ENCODE data around the gene PLS3.
A peak's percentile ranks its signal among the peaks of the same experiment; 100 is the strongest.

PLS3 gene

DNA sequence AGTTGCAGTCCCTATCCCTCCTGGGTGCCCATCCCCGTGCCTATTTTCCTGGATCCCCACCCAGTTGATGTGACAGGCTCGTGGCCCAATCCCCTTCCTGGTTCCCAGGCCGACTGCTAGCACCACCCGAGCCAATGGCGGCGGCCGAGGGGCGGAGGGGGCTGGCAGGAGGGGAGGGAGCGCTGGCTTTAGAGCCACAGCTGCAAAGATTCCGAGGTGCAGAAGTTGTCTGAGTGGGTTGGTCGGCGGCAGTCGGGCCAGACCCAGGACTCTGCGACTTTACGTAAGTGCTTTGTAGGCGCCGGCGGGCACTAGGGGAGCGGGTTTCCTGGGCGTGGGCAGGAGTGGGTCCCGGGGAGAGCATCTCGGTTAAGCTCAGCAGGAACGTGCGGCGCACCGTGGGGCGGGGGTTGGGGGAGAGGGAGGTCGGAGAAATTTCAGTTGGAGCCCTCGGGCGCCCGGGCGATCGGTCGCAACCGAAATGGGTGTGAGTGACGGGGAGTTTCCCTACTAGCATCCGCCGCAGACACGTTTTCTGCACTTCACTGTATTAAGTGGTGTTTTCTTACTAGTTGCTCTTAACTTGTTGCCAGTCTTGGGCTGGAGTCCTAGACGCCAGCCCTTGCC is at the start of gene PLS3:
PLS3 (plus strand) TSS at position 197 of the 627 bp plus-strand sequence. CDS start 49,077 bp downstream, outside the sequence.
- no peaks in the 10 kb centered on the region for H3K79me2 ChIP-seq
- H3K9me3 ChIP-seq (ENCODE audit: control insufficient read depth, low read length) = no peaks in the 10 kb centered on the region
- TF ChIP-seq CTCF (IDR thresholded peaks at IDR 0.05) = no peak
- no peak within 1 kb of the TSS for H3K27ac ChIP-seq
- no peaks in the 10 kb centered on the region for H3K27me3 ChIP-seq (ENCODE audit: control insufficient read depth, insufficient read depth, low read length)
- peak within 1 kb of the TSS; percentile 82 for H3K4me2 ChIP-seq (ENCODE audit: low read length)
- H3K9ac ChIP-seq = no peak within 1 kb of the TSS
- peak within 1 kb of the TSS; percentile 53 for H2AFZ ChIP-seq
- H3K4me3 ChIP-seq (ENCODE audit: low read depth, low read length) = peak within 1 kb of the TSS; percentile 60
- no peaks in the 10 kb centered on the region for H3K4me1 ChIP-seq
- H3K36me3 ChIP-seq (ENCODE audit: control insufficient read depth, insufficient read depth, low read length) = no peaks in the 10 kb centered on the region

DNA sequence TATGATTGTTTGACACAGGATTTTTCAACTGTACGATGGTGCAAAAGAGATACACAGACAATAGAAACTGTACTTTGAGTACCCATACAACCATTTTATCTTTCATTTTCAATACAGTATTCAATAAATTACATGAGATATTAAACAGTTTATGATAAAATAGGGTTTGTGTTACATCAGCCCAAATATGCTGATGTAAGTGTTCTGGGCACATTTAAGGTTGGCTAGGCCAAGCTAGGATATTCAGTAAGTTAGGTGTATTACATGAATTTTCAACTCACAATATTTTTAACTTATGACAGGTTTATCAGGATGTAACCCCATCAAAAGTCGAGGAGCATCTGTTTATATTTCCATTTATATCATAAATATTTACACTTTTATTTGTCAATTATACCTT is 42.9 kb upstream of the PLS3 start:
- H3K4me3 ChIP-seq (ENCODE audit: low read depth, low read length) = no peak overlapping the region

DNA sequence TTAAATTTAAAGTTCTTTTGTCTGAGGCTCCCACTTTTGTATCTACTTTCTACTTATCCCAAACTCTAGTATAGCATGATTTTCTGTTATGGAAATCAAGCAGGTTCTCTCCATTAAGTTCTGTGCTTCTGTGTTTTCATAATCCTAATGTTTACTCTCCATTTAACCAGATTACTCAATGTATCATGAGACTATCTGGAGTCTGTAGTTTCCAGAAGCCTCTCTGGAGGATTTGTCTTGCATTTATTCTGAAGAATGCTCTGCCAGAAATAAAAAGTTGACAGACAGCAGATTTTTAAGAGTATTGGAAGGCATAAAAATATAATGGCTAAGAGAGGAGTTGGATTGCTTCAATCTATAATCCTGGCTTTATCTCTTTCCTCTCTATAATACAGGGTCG is 39.2 kb upstream of the PLS3 start:
- H3K4me2 ChIP-seq (ENCODE audit: low read length) = no peak overlapping the region
- H3K36me3 ChIP-seq (ENCODE audit: control insufficient read depth, insufficient read depth, low read length) = no peaks in the 10 kb centered on the region
- no peaks in the 10 kb centered on the region for H3K27me3 ChIP-seq (ENCODE audit: control insufficient read depth, insufficient read depth, low read length)
- H3K79me2 ChIP-seq = no peaks in the 10 kb centered on the region
- no peak overlapping the region for H2AFZ ChIP-seq
- H3K9me3 ChIP-seq (ENCODE audit: control insufficient read depth, low read length) = no peaks in the 10 kb centered on the region
- TF ChIP-seq CTCF (IDR thresholded peaks at IDR 0.05) = no peak
- no peaks in the 10 kb centered on the region for H3K4me1 ChIP-seq
- no peak overlapping the region for H3K4me3 ChIP-seq (ENCODE audit: low read depth, low read length)
- H3K27ac ChIP-seq = no peak overlapping the region
- H3K9ac ChIP-seq = no peak overlapping the region

More for the DNA sequence above, 42.9 kb upstream of the PLS3 start:
- H3K36me3 ChIP-seq (ENCODE audit: control insufficient read depth, insufficient read depth, low read length) = no peaks in the 10 kb centered on the region
- no peaks in the 10 kb centered on the region for H3K27me3 ChIP-seq (ENCODE audit: control insufficient read depth, insufficient read depth, low read length)
- H3K79me2 ChIP-seq = no peaks in the 10 kb centered on the region
- H2AFZ ChIP-seq = no peak overlapping the region
- H3K4me1 ChIP-seq = no peaks in the 10 kb centered on the region
- no peak overlapping the region for H3K4me2 ChIP-seq (ENCODE audit: low read length)
- no peak for TF ChIP-seq CTCF (IDR thresholded peaks at IDR 0.05)
- H3K27ac ChIP-seq = no peak overlapping the region
- H3K9ac ChIP-seq = no peak overlapping the region
- no peaks in the 10 kb centered on the region for H3K9me3 ChIP-seq (ENCODE audit: control insufficient read depth, low read length)

DNA sequence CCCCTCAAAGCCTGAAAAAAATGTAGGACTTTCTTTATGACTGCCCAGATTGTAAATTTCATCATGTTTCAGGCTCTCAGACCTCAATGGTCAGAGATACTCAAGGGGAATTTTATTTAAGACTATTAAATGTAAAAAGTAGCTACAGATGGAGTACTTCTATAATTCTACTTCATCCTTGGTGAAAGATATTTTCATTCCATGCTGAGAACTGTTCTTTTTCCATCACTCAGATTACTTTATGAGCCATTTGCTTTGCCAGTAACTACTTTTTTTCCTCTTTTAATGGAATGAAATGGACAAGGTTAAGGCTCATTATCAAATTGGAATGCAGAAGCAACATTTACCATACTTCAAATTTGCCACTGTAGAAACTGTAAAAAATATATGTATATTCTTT is 38.0 kb upstream of the PLS3 start:
- H3K4me3 ChIP-seq (ENCODE audit: low read depth, low read length) = no peak overlapping the region
- TF ChIP-seq CTCF (IDR thresholded peaks at IDR 0.05) = no peak
- H3K36me3 ChIP-seq (ENCODE audit: control insufficient read depth, insufficient read depth, low read length) = no peaks in the 10 kb centered on the region
- no peak overlapping the region for H3K4me2 ChIP-seq (ENCODE audit: low read length)
- no peaks in the 10 kb centered on the region for H3K4me1 ChIP-seq
- no peaks in the 10 kb centered on the region for H3K27me3 ChIP-seq (ENCODE audit: control insufficient read depth, insufficient read depth, low read length)
- H2AFZ ChIP-seq = no peak overlapping the region
- H3K9ac ChIP-seq = no peak overlapping the region
- H3K9me3 ChIP-seq (ENCODE audit: control insufficient read depth, low read length) = no peaks in the 10 kb centered on the region
- no peak overlapping the region for H3K27ac ChIP-seq
- no peaks in the 10 kb centered on the region for H3K79me2 ChIP-seq

DNA sequence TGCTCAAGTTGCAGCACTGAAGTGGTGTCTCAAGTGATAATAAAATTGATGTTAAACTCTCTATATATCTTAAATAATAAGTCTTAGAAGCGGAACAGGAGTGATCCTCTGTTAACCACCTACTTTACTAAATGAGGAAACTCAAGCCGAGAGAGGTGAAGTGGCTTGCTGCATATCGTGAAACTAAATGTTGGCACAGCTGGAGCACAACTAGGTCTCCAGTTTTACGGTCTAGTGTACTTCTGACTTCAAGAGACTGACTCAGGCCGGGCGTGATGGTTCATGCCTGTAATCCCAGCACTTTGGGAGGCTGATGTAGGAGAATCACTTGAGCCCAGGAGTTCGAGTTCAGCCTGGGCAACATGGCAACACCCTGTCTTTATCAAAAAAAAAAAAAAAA is 35.5 kb upstream of the PLS3 start:
- no peaks in the 10 kb centered on the region for H3K36me3 ChIP-seq (ENCODE audit: control insufficient read depth, insufficient read depth, low read length)
- no peak overlapping the region for H2AFZ ChIP-seq
- no peak for TF ChIP-seq CTCF (IDR thresholded peaks at IDR 0.05)
- H3K4me3 ChIP-seq (ENCODE audit: low read depth, low read length) = no peak overlapping the region
- no peaks in the 10 kb centered on the region for H3K9me3 ChIP-seq (ENCODE audit: control insufficient read depth, low read length)
- H3K4me2 ChIP-seq (ENCODE audit: low read length) = no peak overlapping the region
- H3K27me3 ChIP-seq (ENCODE audit: control insufficient read depth, insufficient read depth, low read length) = no peaks in the 10 kb centered on the region
- H3K4me1 ChIP-seq = no peaks in the 10 kb centered on the region
- no peak overlapping the region for H3K9ac ChIP-seq
- H3K27ac ChIP-seq = no peak overlapping the region
- H3K79me2 ChIP-seq = no peaks in the 10 kb centered on the region

All from parathyroid adenoma (tissue), 2 donors.